PC-9 (cell line): ENCODE data around the gene ZNF785. TPM values are rescaled to one million over a fixed set of nuclear protein-coding genes. Genes with fewer than 3 reads are reported as not detected.

Experiments
- BruUV-seq: library from RNA; stranded (reverse); fragments of 400-500 nt; replicated peaks from 2 replicates; lab custom pipeline; 2021; lab: Mats Ljungman, UMichigan
- CTCF ChIA-PET: fragments of 300-600 bp; sonication (Branson Sonifier 250); formaldehyde crosslinking; loops from one replicate; lab custom pipeline; 2022; ENCODE audit warnings: antibody characterized with exemption; lab: Charles Lee
- POLR2A ChIA-PET: fragments of 300-600 bp; sonication (Branson Sonifier 250); formaldehyde crosslinking; loops from one replicate; lab custom pipeline; 2022; ENCODE audit warnings: antibody characterized with exemption; ENCODE audit not compliant: unreplicated experiment; lab: Charles Lee
- DNase-seq, 2 experiments: peaks; one replicate each; pipeline versions ENCODE4 v3.0.0 to v3.0.0-alpha.2; 2015 to 2022; ENCODE audit warnings: mixed read lengths in 1 of 2
- H2AFZ ChIP-seq: fragments of 200-600 bp; sonication (generic); 2 replicates; pipeline ENCODE4 v1.8.1; 2017; ENCODE audit warnings: antibody characterized with exemption
- H3F3A ChIP-seq: fragments of 200-600 bp; sonication (generic); 2 replicates; pipeline ENCODE4 v1.8.1; 2017; ENCODE audit warnings: antibody characterized with exemption, mild to moderate bottlenecking, low read depth; ENCODE audit not compliant: insufficient read depth
- H3K27ac ChIP-seq: fragments of 200-600 bp; sonication (generic); 2 replicates; pipeline ENCODE4 v1.6.1; 2016; ENCODE audit warnings: mixed run types
- H3K27me3 ChIP-seq: fragments of 200-600 bp; sonication (generic); 2 replicates; pipeline ENCODE4 v1.6.1; 2016; ENCODE audit warnings: low read depth, mixed run types; ENCODE audit not compliant: insufficient read depth
- H3K36me3 ChIP-seq: fragments of 200-600 bp; sonication (generic); 2 replicates; pipeline ENCODE4 v1.6.1; 2016; ENCODE audit warnings: low read depth, mixed run types
- H3K4me1 ChIP-seq: fragments of 200-600 bp; sonication (generic); replicated peaks from 2 replicates; pipeline ENCODE4 v1.6.1; 2016; ENCODE audit warnings: mixed run types; ENCODE audit not compliant: insufficient read depth
- H3K4me2 ChIP-seq: fragments of 200-600 bp; sonication (generic); 2 replicates; pipeline ENCODE4 v1.6.1; 2017; ENCODE audit warnings: mixed run types
- H3K4me3 ChIP-seq: fragments of 200-600 bp; sonication (generic); 2 replicates; pipeline ENCODE4 v1.6.1; 2016; ENCODE audit warnings: mixed run types
- H3K79me2 ChIP-seq: fragments of 200-600 bp; sonication (generic); 2 replicates; pipeline ENCODE4 v1.6.1; 2017; ENCODE audit warnings: low read depth, mixed run types
- H3K9me2 ChIP-seq: fragments of 200-600 bp; sonication (generic); 2 replicates; pipeline ENCODE4 v1.8.1; 2017; ENCODE audit warnings: mild to moderate bottlenecking; ENCODE audit not compliant: insufficient read depth
- H3K9me3 ChIP-seq: fragments of 200-600 bp; sonication (generic); 2 replicates; pipeline ENCODE4 v1.8.1; 2016; ENCODE audit warnings: low read depth; ENCODE audit not compliant: insufficient read depth
- H4K20me1 ChIP-seq: fragments of 200-600 bp; sonication (generic); 2 replicates; pipeline ENCODE4 v1.8.1; 2017; ENCODE audit not compliant: insufficient read depth
- EZH2 ChIP-seq: fragments of 200-600 bp; sonication (generic); IDR thresholded peaks from 2 replicates; pipeline ENCODE4 v1.8.0; 2017; ENCODE audit warnings: antibody characterized with exemption, low read depth
- intact Hi-C: fragments of 100-400 bp; cut with micrococcal nuclease; formaldehyde crosslinking; loops from one replicate; pipeline ENCODE4 v1.10.0; 2022; ENCODE audit not compliant: unreplicated experiment
- total RNA-seq: library from RNA; stranded (reverse); gene quantifications from 2 replicates; pipeline ENCODE4 v1.2.3, GENCODE V29; 2021
- TF ChIP-seq, protein P1 (sequence below): fragments of 200-600 bp; sonication (generic); conservative IDR thresholded peaks from 2 replicates; pipeline ENCODE4 v1.6.1; 2017; ENCODE audit warnings: mixed run types, antibody characterized with exemption, mild to moderate bottlenecking, moderate library complexity

Gene ZNF785
- total RNA-seq, 1 experiment from 2014 or later: 30.9 TPM

GRCh38 chr16:30606004-30606403 lies 20.5 kb upstream of the ZNF785 start:
- no peaks in the 10 kb centered on the region for H3K9me3 ChIP-seq
- no peak for DNase-seq
- H3K79me2 ChIP-seq: peaks cover 7% of the 10 kb centered on the region; the same call in 1 of the 2 replicates
- no peak overlapping the region for H3K4me3 ChIP-seq
- 0 out of 2 replicates have a peak, but pooled peaks cover 6% of the 10 kb centered on the region for H3K36me3 ChIP-seq
- ChIA-PET POLR2A (interaction anchor here (0.6 kb wide), 1 partner anchor 552 kb away, joined by 3 read pairs; no protein-coding TSS in a partner anchor), CTCF (interaction anchor here (0.6 kb wide), 2 partner anchors 193 to 198 kb away, joined by 3 read pairs; partner anchors contain the start of gene ZNF771)
- peaks cover 20% of the 10 kb centered on the region; the same call in 1 of the 2 replicates for H3F3A ChIP-seq
- H3K9me2 ChIP-seq: no peaks in the 10 kb centered on the region
- no peak overlapping the region for H3K4me2 ChIP-seq
- H3K4me1 ChIP-seq: peaks cover 5% of the 10 kb centered on the region; the same call in 1 of the 2 replicates
- no TSS peak for BruUV-seq
- no peaks in the 10 kb centered on the region for H4K20me1 ChIP-seq
- TF ChIP-seq EZH2: no peak
- TF ChIP-seq, protein P1, sequence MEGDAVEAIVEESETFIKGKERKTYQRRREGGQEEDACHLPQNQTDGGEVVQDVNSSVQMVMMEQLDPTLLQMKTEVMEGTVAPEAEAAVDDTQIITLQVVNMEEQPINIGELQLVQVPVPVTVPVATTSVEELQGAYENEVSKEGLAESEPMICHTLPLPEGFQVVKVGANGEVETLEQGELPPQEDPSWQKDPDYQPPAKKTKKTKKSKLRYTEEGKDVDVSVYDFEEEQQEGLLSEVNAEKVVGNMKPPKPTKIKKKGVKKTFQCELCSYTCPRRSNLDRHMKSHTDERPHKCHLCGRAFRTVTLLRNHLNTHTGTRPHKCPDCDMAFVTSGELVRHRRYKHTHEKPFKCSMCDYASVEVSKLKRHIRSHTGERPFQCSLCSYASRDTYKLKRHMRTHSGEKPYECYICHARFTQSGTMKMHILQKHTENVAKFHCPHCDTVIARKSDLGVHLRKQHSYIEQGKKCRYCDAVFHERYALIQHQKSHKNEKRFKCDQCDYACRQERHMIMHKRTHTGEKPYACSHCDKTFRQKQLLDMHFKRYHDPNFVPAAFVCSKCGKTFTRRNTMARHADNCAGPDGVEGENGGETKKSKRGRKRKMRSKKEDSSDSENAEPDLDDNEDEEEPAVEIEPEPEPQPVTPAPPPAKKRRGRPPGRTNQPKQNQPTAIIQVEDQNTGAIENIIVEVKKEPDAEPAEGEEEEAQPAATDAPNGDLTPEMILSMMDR: no peak
- H3K27ac ChIP-seq: no peak overlapping the region
- no peaks in the 10 kb centered on the region for H3K27me3 ChIP-seq
- no peak overlapping the region for H2AFZ ChIP-seq
- intact Hi-C loops: no loop called here

GRCh38 chr16:30605158-30605557 lies 19.7 kb upstream of the ZNF785 start:
- Histone ChIP-seq H3K4me3 (no peak overlapping the region), H3K9me3 (no peaks in the 10 kb centered on the region), H3K4me1 (peaks cover 5% of the 10 kb centered on the region; the same call in 1 of the 2 replicates), H4K20me1 (no peaks in the 10 kb centered on the region), H3K9me2 (no peaks in the 10 kb centered on the region), H3K27ac (no peak overlapping the region), H3K27me3 (no peaks in the 10 kb centered on the region), H2AFZ (no peak overlapping the region), H3F3A (peaks cover 22% of the 10 kb centered on the region; the same call in 1 of the 2 replicates), H3K4me2 (no peak overlapping the region), H3K79me2 (peaks cover 7% of the 10 kb centered on the region; the same call in 1 of the 2 replicates), H3K36me3 (0 out of 2 replicates have a peak, but pooled peaks cover 6% of the 10 kb centered on the region)
- POLR2A ChIA-PET: no interaction called here
- CTCF ChIA-PET: no interaction called here
- no TSS peak for BruUV-seq
- DNase-seq: no peak
- no peak for TF ChIP-seq EZH2
- TF ChIP-seq, protein P1: no peak
- intact Hi-C loops: no loop called here

DNA sequence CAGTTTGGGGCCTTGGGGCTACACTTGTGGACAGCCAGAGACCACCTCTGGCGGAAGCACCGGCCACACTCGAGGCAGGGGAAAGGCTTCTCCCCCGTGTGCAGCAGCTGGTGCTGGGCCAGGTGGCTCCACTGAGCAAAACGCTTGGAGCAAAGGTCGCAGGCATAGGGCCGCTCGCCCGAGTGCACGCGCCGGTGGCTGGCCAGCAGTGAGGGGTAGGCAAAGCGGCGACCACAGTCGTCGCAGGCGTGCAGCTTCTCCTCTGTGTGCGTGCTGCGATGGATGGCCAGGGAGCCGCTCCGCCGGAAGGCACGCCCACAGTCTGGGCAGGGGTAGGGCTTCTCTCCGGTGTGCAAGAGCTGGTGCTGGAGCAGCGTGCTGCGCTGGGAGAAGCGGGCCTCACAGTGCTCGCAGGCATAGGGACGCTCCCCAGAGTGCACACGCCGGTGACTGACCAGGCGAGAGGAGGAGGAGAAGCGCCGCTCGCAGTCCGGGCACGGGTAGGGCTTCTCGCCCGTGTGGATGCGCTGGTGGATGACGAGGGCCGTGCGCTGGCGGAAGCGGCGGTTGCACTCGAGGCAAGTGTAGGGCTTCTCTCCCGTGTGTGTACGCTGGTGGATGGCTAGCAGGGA lies 18.9 kb upstream of the ZNF785 start:
- H3K79me2 ChIP-seq: peaks cover 3% of the 10 kb centered on the region; the same call in 1 of the 2 replicates
- H3K9me2 ChIP-seq: no peaks in the 10 kb centered on the region
- DNase-seq: no peak
- ChIA-PET POLR2A (no interaction called here), CTCF (no interaction called here)
- intact Hi-C loops: no loop called here
- 0 out of 2 replicates have a peak, but pooled peaks cover 6% of the 10 kb centered on the region for H3K36me3 ChIP-seq
- no peaks in the 10 kb centered on the region for H3K27me3 ChIP-seq
- H2AFZ ChIP-seq: no peak overlapping the region
- H3F3A ChIP-seq: peaks cover 22% of the 10 kb centered on the region; the same call in 1 of the 2 replicates
- BruUV-seq: no TSS peak
- no peak overlapping the region for H3K4me3 ChIP-seq
- TF ChIP-seq, protein P1: no peak
- TF ChIP-seq EZH2: no peak
- no peaks in the 10 kb centered on the region for H4K20me1 ChIP-seq
- no peaks in the 10 kb centered on the region for H3K9me3 ChIP-seq
- peaks cover 4% of the 10 kb centered on the region; the same call in 1 of the 2 replicates for H3K4me1 ChIP-seq
- no peak overlapping the region for H3K27ac ChIP-seq
- no peak overlapping the region for H3K4me2 ChIP-seq
